Right atrium auricular region (tissue), 2 donors: Measurements from ENCODE around the gene CRELD2. TPM values are rescaled to one million over a fixed set of nuclear protein-coding genes. Genes with fewer than 3 reads are reported as not detected.

Experiments used
- DNase-seq: peaks from one replicate; pipeline ENCODE4 v3.0.0-alpha.2; 2019; ENCODE audit warnings: low spot score
- H3K27ac ChIP-seq, 2 donors: fragments of 200-600 bp; sonication (generic); 1 replicate in 1 of 2; 2 replicates in 1 of 2; pipeline ENCODE4 v1.5.1; 2016 to 2019
- H3K27me3 ChIP-seq, 2 donors: fragments of 200-600 bp; sonication (generic); one replicate each; pipeline versions ENCODE4 v1.5.1 to v1.6.0; 2017 to 2019
- H3K36me3 ChIP-seq: fragments of 200-600 bp; sonication (generic); one replicate; pipeline ENCODE4 v1.5.1; 2016
- H3K4me1 ChIP-seq, 2 donors: fragments of 200-600 bp; sonication (generic); one replicate each; pipeline versions ENCODE4 v1.5.1 to v1.6.0; 2017 to 2019
- H3K4me3 ChIP-seq, 2 donors: fragments of 200-600 bp; sonication (generic); 1 replicate in 1 of 2; 2 replicates in 1 of 2; pipeline ENCODE4 v1.5.1; 2017 to 2019; ENCODE audit warnings: mild to moderate bottlenecking in 1 of 2, moderate library complexity in 1 of 2
- H3K9me3 ChIP-seq, 2 donors: fragments of 200-600 bp; sonication (generic); one replicate each; pipeline ENCODE4 v1.5.1; 2019
- total RNA-seq, 2 donors: library from RNA; depleted of rRNA; stranded (reverse); fragments of >200 nt; gene quantifications; one replicate each; pipeline ENCODE4 v1.1.0, GENCODE V29; 2016
- TF ChIP-seq, protein P1 (sequence below), 2 donors: fragments of 200-600 bp; sonication (generic); IDR thresholded peaks; one replicate each; pipeline ENCODE4 v1.5.1; 2019; ENCODE audit warnings: antibody characterized with exemption in 2 of 2

Gene CRELD2
- total RNA-seq, 2 donors from 2014 or later, result 16.1 to 28.5 TPM

DNA sequence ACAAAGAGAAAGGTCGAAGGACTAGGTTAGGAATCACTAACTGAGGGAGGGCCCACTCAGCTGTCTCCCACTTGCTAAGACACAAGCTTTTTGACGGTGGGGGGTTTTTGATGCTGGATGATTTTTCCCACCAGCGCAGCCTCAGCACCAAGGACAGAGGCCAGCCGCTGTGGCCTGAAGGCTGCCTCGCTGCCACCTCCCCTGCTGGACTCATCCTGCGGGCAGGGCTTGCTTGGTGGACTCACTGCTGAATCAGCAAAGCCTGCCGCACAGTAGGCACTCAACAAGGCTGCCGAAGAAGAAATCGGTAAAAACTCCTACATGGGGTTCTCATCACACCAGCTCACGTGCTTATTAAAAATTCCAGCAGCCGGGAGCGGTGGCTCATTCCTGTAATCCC lies 2.8 kb upstream of the CRELD2 start:
- no peak for DNase-seq
- peaks cover 21% of the 10 kb centered on the region for H3K36me3 ChIP-seq
- H3K4me3 ChIP-seq, result no peak overlapping the region
- TF ChIP-seq, protein P1, sequence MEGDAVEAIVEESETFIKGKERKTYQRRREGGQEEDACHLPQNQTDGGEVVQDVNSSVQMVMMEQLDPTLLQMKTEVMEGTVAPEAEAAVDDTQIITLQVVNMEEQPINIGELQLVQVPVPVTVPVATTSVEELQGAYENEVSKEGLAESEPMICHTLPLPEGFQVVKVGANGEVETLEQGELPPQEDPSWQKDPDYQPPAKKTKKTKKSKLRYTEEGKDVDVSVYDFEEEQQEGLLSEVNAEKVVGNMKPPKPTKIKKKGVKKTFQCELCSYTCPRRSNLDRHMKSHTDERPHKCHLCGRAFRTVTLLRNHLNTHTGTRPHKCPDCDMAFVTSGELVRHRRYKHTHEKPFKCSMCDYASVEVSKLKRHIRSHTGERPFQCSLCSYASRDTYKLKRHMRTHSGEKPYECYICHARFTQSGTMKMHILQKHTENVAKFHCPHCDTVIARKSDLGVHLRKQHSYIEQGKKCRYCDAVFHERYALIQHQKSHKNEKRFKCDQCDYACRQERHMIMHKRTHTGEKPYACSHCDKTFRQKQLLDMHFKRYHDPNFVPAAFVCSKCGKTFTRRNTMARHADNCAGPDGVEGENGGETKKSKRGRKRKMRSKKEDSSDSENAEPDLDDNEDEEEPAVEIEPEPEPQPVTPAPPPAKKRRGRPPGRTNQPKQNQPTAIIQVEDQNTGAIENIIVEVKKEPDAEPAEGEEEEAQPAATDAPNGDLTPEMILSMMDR (IDR thresholded peaks at IDR 0.05), result no peak
- no peaks in the 10 kb centered on the region for H3K9me3 ChIP-seq
- H3K27ac ChIP-seq, result no peak overlapping the region
- peaks cover 0 to 23% of the 10 kb centered on the region in 2 donors for H3K4me1 ChIP-seq
- H3K27me3 ChIP-seq, result no peaks in the 10 kb centered on the region

DNA sequence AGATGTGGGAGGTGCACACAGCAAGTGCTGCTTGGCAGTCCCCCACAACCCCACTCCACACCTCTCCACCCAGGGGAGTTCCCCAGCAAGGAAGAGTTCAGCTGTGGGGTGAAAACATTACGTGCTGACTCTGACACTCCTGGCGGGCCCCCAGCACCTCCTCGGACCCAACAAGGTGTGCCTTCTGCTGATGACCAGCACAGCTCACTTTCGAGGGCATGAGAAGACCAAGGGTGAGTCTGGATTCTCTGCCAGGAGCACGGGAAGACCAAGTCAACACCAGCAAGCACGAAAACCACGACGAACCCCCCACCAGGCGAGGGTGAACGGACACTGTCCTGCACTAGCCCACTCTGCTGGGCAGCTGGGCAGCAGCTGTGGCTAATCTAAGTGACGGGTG lies 1.6 kb upstream of the CRELD2 start:
- Histone ChIP-seq H3K27ac (peak overlapping the region in 1 of 2 donors; percentile 96), H3K27me3 (no peaks in the 10 kb centered on the region), H3K9me3 (no peaks in the 10 kb centered on the region), H3K36me3 (peaks cover 33% of the 10 kb centered on the region), H3K4me1 (peaks cover 0 to 23% of the 10 kb centered on the region in 2 donors), H3K4me3 (no peak overlapping the region)
- TF ChIP-seq, protein P1 (IDR thresholded peaks at IDR 0.05), result no peak
- no peak for DNase-seq

DNA sequence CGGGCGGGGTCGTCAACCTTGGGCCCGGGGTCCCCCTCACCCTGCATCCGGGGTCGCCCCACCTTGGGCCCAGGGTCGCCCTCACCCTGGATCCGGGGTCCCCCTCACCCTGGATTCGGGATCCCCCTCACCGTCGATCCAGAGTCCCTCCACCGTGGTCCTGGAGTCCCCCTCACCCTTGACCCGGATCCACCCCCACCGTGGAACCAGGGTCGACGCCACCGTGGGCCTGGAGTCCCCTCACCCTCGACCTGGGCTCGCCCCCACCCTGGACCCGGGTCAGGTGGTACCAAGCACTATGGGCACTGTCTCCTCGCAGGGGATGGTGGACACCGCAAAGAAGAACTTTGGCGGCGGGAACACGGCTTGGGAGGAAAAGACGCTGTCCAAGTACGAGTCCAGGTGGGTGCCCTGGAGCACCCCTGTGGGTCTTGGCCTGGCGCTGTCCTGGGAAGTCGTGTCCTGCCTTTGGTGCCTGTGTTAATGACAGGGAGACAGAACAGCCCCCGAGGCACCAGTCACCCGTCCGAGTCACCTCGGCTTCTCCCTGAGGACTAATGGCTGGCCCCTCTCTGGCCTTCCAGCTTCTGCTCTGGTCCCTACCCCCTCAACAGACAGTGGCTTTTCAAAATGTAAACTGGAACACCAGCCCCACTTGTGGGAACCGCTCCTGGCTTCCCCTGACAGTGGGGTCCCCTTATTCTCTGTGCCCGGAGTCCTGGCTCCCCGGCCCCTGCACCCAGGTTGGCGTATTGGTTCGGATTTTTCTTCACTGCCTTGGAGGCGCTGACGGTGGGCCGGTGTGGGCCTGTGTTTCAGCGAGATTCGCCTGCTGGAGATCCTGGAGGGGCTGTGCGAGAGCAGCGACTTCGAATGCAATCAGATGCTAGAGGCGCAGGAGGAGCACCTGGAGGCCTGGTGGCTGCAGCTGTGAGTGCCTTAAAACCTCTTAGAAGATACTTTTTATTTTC lies 762 bp downstream of the CRELD2 start:
- TF ChIP-seq, protein P1 (IDR thresholded peaks at IDR 0.05), result no peak
- no peaks in the 10 kb centered on the region for H3K9me3 ChIP-seq
- peaks cover 19% of the 10 kb centered on the region for H3K36me3 ChIP-seq
- H3K27me3 ChIP-seq, result no peaks in the 10 kb centered on the region
- H3K27ac ChIP-seq, result peak overlapping the region; percentile 96
- no peak for DNase-seq
- H3K4me1 ChIP-seq, result peaks cover 0 to 23% of the 10 kb centered on the region in 2 donors
- H3K4me3 ChIP-seq, result peak overlapping the region; percentile 68 to 81

DNA sequence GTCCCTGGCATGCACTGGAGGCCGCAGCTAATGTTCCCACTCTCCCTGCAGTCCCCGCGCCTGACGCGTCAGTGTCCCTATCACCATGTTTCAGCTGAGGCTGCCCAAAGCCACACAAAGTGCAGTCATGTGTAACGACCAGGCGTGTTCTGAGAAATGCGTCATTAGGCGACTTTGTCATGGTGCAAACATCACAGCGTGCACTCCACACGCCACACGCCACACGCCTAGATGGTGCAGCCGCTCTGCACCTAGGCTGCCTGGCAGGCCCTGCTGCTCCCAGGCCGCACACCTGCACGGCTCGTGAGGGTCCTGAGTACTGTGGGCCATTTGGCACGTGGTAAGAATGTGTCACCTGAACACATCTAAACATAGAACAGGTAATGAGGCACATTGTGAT lies 2.4 kb downstream of the CRELD2 start:
- TF ChIP-seq, protein P1 (IDR thresholded peaks at IDR 0.05), result no peak
- no peak for DNase-seq
- Histone ChIP-seq H3K27ac (no peak overlapping the region), H3K9me3 (no peaks in the 10 kb centered on the region), H3K4me3 (no peak overlapping the region), H3K4me1 (peaks cover 0 to 23% of the 10 kb centered on the region in 2 donors), H3K27me3 (no peaks in the 10 kb centered on the region), H3K36me3 (peaks cover 24% of the 10 kb centered on the region)

DNA sequence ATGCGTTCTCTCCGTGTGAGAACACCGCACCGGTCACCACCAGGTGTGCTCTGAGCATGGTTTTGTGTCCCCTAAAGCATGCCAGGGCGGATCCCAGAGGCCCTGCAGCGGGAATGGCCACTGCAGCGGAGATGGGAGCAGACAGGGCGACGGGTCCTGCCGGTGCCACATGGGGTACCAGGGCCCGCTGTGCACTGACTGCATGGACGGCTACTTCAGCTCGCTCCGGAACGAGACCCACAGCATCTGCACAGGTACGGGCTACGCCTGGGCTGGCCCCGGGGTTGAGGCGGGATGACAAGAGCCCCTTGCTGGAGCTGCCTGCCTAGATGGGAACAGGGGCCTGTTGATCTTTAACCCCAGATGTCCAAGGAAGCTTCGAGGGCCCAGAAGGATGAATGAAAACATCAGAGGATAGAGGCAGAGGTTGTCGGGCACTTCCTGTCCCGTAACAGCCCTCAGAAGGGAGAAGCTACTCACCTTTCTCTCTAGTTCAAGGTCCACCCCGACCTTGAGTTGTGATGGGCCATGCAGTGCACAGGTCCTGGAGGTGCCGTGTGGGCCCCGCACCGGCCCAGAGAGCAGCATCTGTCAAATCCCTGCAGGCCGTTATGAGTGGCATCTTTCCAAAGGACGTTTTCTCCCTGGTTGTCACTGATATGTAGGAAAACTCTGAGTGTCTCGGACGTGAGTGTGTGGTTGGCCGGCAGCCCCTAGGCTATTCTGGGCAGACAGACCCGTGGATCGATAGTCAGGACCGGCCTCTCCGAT lies 3.3 kb downstream of the CRELD2 start:
- peaks cover 0 to 21% of the 10 kb centered on the region in 2 donors for H3K4me1 ChIP-seq

More for the DNA sequence above, 3.3 kb downstream of the CRELD2 start:
- TF ChIP-seq, protein P1 (IDR thresholded peaks at IDR 0.05), result no peak
- H3K27ac ChIP-seq, result no peak overlapping the region
- no peaks in the 10 kb centered on the region for H3K27me3 ChIP-seq
- peaks cover 24% of the 10 kb centered on the region for H3K36me3 ChIP-seq
- DNase-seq, result no peak
- no peaks in the 10 kb centered on the region for H3K9me3 ChIP-seq
- no peak overlapping the region for H3K4me3 ChIP-seq
